Tibial artery (tissue), 4 donors: ENCODE data around the gene IL1RAP.

Source experiments
- DNase-seq, 2 donors: peaks; one replicate each; pipeline ENCODE4 v3.0.0-alpha.2; 2019
- H3K27ac ChIP-seq, 2 donors: fragments of 200-600 bp; sonication (generic) in 1 of 2; 1 replicate in 1 of 2; 2 replicates in 1 of 2; pipeline ENCODE4 v1.5.1; 2018 to 2019; ENCODE audit warnings: mild to moderate bottlenecking in 1 of 2
- H3K27me3 ChIP-seq, 2 donors: fragments of 200-600 bp; sonication (generic) in 1 of 2; one replicate each; pipeline versions ENCODE4 v1.5.1 to v1.6.0; 2016 to 2019
- H3K36me3 ChIP-seq, 3 donors: fragments of 200-600 bp; sonication (generic) in 2 of 3; one replicate each; pipeline ENCODE4 v1.5.1; 2016 to 2019; ENCODE audit warnings: mild to moderate bottlenecking in 2 of 3
- H3K4me1 ChIP-seq, 4 donors: fragments of 200-600 bp; sonication (generic) in 2 of 4; 1 replicate in 3 of 4; 2 replicates in 1 of 4; pipeline ENCODE4 v1.5.1; 2016 to 2019
- H3K4me3 ChIP-seq, 2 donors: fragments of 200-600 bp; sonication (generic) in 1 of 2; 1 replicate in 1 of 2; 2 replicates in 1 of 2; pipeline ENCODE4 v1.5.1; 2018 to 2019; ENCODE audit warnings: mild to moderate bottlenecking in 2 of 2
- H3K9me3 ChIP-seq, 3 donors: fragments of 200-600 bp; sonication (generic) in 1 of 3; one replicate each; pipeline ENCODE4 v1.5.1; 2016 to 2019
- intact Hi-C: fragments of 100-400 bp; cut with DNase I; formaldehyde crosslinking; loops from one replicate; pipeline ENCODE4 v1.15.0; 2023; ENCODE audit warnings: low total_unique reads
- TF ChIP-seq, protein P1 (sequence below), 2 experiments: fragments of 200-600 bp in 1 of 2; fragments of 450-650 bp in 1 of 2; IDR thresholded peaks; one replicate each; pipeline ENCODE4 v1.5.1; 2017 to 2019; ENCODE audit warnings: antibody characterized with exemption in 2 of 2, mild to moderate bottlenecking in 1 of 2, moderate library complexity in 1 of 2

Gene IL1RAP

DNA sequence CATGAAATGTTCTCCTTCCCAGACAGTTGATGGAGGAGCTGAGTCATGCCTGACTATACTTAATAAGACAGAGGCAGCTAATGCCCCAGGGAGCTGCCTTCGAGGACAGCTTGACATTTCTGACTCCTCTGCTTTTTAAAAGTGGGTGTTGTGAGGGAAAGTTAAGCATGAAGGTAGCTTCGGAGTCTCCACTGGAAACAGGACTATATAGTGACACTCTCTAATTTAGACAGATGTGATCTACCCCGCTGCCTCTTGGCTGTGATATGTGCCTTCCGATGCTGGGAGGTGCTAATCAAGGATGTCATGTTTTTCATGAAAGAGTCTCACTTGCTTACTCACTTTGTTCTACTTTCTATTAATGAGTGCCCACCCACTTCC is 72.7 kb downstream of the IL1RAP start:
- DNase-seq: no peak
- TF ChIP-seq, protein P1, sequence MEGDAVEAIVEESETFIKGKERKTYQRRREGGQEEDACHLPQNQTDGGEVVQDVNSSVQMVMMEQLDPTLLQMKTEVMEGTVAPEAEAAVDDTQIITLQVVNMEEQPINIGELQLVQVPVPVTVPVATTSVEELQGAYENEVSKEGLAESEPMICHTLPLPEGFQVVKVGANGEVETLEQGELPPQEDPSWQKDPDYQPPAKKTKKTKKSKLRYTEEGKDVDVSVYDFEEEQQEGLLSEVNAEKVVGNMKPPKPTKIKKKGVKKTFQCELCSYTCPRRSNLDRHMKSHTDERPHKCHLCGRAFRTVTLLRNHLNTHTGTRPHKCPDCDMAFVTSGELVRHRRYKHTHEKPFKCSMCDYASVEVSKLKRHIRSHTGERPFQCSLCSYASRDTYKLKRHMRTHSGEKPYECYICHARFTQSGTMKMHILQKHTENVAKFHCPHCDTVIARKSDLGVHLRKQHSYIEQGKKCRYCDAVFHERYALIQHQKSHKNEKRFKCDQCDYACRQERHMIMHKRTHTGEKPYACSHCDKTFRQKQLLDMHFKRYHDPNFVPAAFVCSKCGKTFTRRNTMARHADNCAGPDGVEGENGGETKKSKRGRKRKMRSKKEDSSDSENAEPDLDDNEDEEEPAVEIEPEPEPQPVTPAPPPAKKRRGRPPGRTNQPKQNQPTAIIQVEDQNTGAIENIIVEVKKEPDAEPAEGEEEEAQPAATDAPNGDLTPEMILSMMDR (IDR thresholded peaks at IDR 0.05): no peak
- H3K9me3 ChIP-seq: no peaks in the 10 kb centered on the region
- no peak overlapping the region for H3K27ac ChIP-seq
- peaks cover 0 to 9% (median 2%) of the 10 kb centered on the region in 4 donors for H3K4me1 ChIP-seq
- H3K4me3 ChIP-seq: no peak overlapping the region
- H3K27me3 ChIP-seq: no peaks in the 10 kb centered on the region
- H3K36me3 ChIP-seq: no peaks in the 10 kb centered on the region
- intact Hi-C loops: no loop called here

DNA sequence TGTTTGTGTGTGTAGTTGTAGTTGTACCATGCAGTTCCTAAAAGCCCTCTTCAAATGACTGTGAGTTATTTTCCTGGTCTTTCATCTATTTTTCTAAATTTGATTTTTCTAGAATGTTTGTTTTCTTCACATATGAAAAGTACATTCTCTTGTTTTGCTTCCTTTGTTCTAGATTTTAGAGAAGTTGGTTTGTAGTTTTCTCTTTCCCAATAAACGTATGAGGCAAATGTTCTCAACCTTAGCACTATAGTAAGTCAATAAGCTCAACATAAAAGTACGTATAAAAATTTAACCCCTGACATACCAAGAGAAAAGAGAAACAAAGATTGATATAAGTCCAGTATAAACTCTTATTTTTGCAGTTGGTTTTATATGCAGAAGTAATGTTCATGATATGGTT is 74.7 kb downstream of the IL1RAP start:
- intact Hi-C loops: no loop called here
- Histone ChIP-seq H3K9me3 (no peaks in the 10 kb centered on the region), H3K27me3 (no peaks in the 10 kb centered on the region), H3K27ac (no peak overlapping the region), H3K36me3 (no peaks in the 10 kb centered on the region), H3K4me3 (no peak overlapping the region), H3K4me1 (peaks cover 0 to 9% (median 2%) of the 10 kb centered on the region in 4 donors)
- TF ChIP-seq, protein P1 (IDR thresholded peaks at IDR 0.05): no peak
- DNase-seq: no peak

DNA sequence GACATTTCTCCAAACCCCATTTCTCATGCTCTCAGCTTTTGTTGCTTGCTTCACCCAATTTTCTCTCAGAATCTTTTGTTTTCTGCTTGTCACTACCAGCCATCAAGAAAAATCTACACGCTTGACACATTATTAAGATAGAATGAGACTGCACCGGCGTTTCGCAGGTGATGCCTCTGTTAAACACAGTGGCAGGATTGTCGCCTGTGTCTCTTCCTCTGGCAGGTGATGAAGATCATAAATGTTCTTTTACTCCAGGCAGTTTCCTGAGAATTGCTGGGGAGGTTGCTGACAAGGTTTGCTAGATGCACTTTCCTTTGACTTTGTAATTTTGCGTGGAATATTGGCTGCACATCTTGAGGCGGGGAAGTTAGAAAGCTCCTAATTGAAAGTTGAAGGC is 75.4 kb downstream of the IL1RAP start:
- no peak for DNase-seq
- Histone ChIP-seq H3K4me3 (no peak overlapping the region), H3K27me3 (no peaks in the 10 kb centered on the region), H3K4me1 (peaks cover 0 to 9% (median 2%) of the 10 kb centered on the region in 4 donors), H3K9me3 (no peaks in the 10 kb centered on the region), H3K36me3 (no peaks in the 10 kb centered on the region), H3K27ac (no peak overlapping the region)
- intact Hi-C loops: no loop called here
- TF ChIP-seq, protein P1 (IDR thresholded peaks at IDR 0.05): no peak

DNA sequence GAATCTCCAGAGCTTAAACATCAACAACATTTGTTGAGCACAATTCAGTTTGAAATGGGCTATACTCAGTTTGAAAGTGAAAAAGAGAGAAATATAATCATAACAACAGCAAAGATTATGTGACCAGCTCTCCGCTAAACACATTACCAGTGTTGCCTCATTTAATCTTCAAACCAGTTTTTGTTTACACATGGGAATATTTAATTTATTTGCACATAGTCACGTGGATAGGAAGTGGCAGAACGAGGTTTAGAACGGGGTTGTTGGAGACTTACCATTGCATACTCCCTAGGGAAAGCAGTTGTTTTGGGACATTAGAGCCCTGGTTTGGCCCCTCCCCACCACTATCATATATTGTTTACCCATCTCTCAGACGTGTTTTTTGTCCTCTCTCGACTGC is 77.2 kb downstream of the IL1RAP start:
- no peaks in the 10 kb centered on the region for H3K9me3 ChIP-seq
- H3K4me3 ChIP-seq: no peak overlapping the region
- H3K4me1 ChIP-seq: peaks cover 0 to 7% (median 2%) of the 10 kb centered on the region in 4 donors
- TF ChIP-seq, protein P1 (IDR thresholded peaks at IDR 0.05): no peak
- no peak for DNase-seq
- intact Hi-C loops: no loop called here
- no peaks in the 10 kb centered on the region for H3K27me3 ChIP-seq
- no peak overlapping the region for H3K27ac ChIP-seq
- H3K36me3 ChIP-seq: no peaks in the 10 kb centered on the region

DNA sequence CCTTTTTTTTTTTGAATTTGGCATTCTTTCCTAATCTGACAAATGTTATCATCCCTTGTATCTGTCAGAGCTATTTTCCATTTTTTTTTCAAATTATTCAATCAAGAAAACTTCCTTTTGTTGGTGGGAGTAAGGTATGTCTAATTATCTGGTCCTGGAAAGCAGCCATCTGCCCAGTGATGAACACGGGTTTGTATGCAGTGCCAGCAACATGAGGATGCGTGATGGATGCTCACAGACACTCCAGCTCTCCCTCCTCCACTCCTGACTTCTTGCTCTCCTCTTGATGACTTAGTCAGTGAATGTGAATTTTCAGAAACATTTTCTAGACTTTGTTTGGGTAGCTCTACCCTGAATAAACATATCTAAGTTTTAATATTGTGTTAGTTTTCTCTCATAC is 79.2 kb downstream of the IL1RAP start:
- TF ChIP-seq, protein P1 (IDR thresholded peaks at IDR 0.05): no peak
- intact Hi-C loops: no loop called here
- Histone ChIP-seq H3K36me3 (no peaks in the 10 kb centered on the region), H3K9me3 (no peaks in the 10 kb centered on the region), H3K27me3 (no peaks in the 10 kb centered on the region), H3K27ac (no peak overlapping the region), H3K4me3 (no peak overlapping the region), H3K4me1 (no peaks in the 10 kb centered on the region)
- no peak for DNase-seq

DNA sequence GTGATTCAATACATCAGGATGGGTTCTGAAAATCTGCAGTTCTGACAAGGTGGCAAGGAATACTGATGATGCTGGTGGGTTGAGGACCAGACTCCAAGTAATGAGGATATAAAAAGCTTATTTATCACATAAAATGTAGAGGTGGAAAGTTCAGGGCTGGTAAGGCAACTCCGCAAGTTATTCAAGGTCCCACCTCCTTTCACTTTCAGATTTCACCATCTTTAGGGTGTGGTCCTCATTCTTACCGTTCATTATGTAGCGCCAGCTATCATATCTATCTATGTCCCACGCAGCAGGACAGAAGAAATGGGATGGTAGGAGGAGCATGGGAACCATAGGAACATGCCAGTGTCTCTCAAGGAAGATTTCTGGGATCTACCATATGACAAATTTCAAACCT is 80.3 kb downstream of the IL1RAP start:
- Histone ChIP-seq H3K4me3 (no peak overlapping the region), H3K9me3 (no peaks in the 10 kb centered on the region), H3K4me1 (no peaks in the 10 kb centered on the region), H3K36me3 (no peaks in the 10 kb centered on the region), H3K27ac (no peak overlapping the region), H3K27me3 (no peaks in the 10 kb centered on the region)
- TF ChIP-seq, protein P1 (IDR thresholded peaks at IDR 0.05): no peak
- intact Hi-C loops: no loop called here
- no peak for DNase-seq
